Esophagus squamous epithelium (tissue), 4 donors: ENCODE data around the gene PIM1.

Experiments used
- CTCF ChIP-seq, 6 experiments: fragments of 450-650 bp in 4 of 6; fragments of 200-600 bp in 2 of 6; sonication (generic) in 2 of 6; IDR thresholded peaks; one replicate each; pipeline ENCODE4 v1.5.1; 2016 to 2019; ENCODE audit warnings: antibody characterized with exemption in 6 of 6, mild to moderate bottlenecking in 4 of 6, moderate library complexity in 4 of 6
- POLR2A ChIP-seq, 4 donors: fragments of 450-650 bp; IDR thresholded peaks; one replicate each; pipeline ENCODE4 v1.6.1; 2017; ENCODE audit warnings: antibody characterized with exemption in 4 of 4, mild to moderate bottlenecking in 4 of 4, moderate library complexity in 3 of 4

GRCh38 chr6:37188962-37189510 lies 19.1 kb downstream of the PIM1 start:
- TF ChIP-seq POLR2A (IDR thresholded peaks at IDR 0.05): no peak
- no peak for TF ChIP-seq CTCF (IDR thresholded peaks at IDR 0.05)
